ENCODE data around the gene MRS2.
"Not testable (repeated sequence)": the region's sequence is repeated elsewhere in the genome, so short reads cannot be mapped to it uniquely, and the experiment has no call there.

MRS2 gene

DNA sequence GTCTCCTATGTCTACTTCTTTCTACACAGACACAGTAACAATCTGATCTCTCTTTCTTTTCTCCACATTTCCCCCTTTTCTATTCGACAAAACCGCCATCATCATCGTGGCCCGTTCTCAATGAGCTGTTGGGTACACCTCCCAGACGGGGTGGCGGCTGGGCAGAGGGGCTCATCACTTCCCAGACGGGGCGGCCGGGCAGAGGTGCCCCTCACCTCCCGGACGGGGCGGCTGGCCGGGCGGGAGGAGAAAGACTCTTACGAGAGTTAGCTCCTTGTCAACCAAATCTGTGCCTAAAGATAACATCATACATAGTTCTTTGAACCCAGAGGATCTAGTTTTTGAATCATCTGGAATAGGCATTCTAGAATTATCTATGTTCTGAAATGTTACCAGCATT lies 11.8 kb downstream of the MRS2 start:
- not testable (repeated sequence) for H3K9me3 ChIP-seq (ENCODE audit: control insufficient read depth, insufficient read depth, low read length); H3K27me3 ChIP-seq (ENCODE audit: control insufficient read depth, insufficient read depth, low read length); H3K9ac ChIP-seq (ENCODE audit: low read depth, low read length); H3K4me3 ChIP-seq (ENCODE audit: low read depth, low read length); H3K4me1 ChIP-seq (ENCODE audit: control insufficient read depth, insufficient read depth, low read length)
- H3K36me3 ChIP-seq (ENCODE audit: control insufficient read depth, insufficient read depth, low read length) = peaks cover 39% of the 10 kb centered on the region

DNA sequence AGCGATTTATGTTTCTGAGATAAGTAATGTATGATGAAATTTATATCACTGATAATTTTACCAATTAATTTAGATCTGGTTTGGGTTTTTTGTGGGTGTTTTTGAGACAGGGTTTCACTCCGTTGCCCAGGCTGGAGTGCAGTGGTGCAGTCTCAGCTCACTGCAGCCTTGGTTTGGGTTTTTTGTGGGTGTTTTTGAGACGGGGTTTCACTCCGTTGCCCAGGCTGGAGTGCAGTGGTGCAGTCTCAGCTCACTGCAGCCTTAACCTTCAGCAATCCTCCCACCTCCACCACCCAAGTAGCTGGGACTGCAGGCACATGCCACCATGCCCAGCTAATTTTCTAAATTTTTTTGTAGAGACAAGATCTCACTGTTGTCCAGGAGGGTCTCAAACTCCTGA lies 13.0 kb downstream of the MRS2 start:
- Histone ChIP-seq H3K9ac (ENCODE audit: low read depth, low read length) (no peak overlapping the region), H3K4me1 (ENCODE audit: control insufficient read depth, insufficient read depth, low read length) (no peaks in the 10 kb centered on the region), H3K36me3 (ENCODE audit: control insufficient read depth, insufficient read depth, low read length) (peaks cover 50% of the 10 kb centered on the region), H3K27me3 (ENCODE audit: control insufficient read depth, insufficient read depth, low read length) (no peaks in the 10 kb centered on the region), H3K4me3 (ENCODE audit: low read depth, low read length) (no peak overlapping the region), H3K9me3 (ENCODE audit: control insufficient read depth, insufficient read depth, low read length) (no peaks in the 10 kb centered on the region)

- H3K9ac ChIP-seq (ENCODE audit: low read depth, low read length) = no peak overlapping the region
- H3K27me3 ChIP-seq (ENCODE audit: control insufficient read depth, insufficient read depth, low read length) = no peaks in the 10 kb centered on the region
- peaks cover 61% of the 10 kb centered on the region for H3K36me3 ChIP-seq (ENCODE audit: control insufficient read depth, insufficient read depth, low read length)
Measured at GRCh38 chr6:24419526-24419925, 16.8 kb downstream of the MRS2 start.

DNA sequence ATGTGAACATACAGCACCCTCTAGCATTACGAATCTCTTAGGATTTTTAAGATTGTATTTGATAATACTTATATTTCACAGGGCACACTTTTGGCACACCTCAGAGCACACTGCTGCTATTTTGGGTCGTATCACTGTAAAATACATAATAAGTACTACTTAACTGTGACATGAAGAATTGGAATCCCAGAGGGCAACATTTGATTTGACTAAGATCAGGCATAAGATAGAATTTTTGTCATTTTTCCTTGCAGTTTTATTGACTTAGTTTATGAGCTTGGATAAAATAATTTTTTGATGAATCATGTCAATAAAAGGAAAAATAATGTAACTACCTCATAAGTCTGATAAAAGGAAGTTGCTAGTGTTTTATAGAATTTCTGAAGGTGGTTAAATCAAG lies 22.4 kb downstream of the MRS2 start:
- no peaks in the 10 kb centered on the region for H3K4me1 ChIP-seq (ENCODE audit: control insufficient read depth, insufficient read depth, low read length)
- H3K9me3 ChIP-seq (ENCODE audit: control insufficient read depth, insufficient read depth, low read length) = no peaks in the 10 kb centered on the region
- H3K9ac ChIP-seq (ENCODE audit: low read depth, low read length) = no peak overlapping the region
- H3K27me3 ChIP-seq (ENCODE audit: control insufficient read depth, insufficient read depth, low read length) = no peaks in the 10 kb centered on the region
- H3K4me3 ChIP-seq (ENCODE audit: low read depth, low read length) = no peak overlapping the region
- peaks cover 36% of the 10 kb centered on the region for H3K36me3 ChIP-seq (ENCODE audit: control insufficient read depth, insufficient read depth, low read length)

More at GRCh38 chr6:24419526-24419925, 16.8 kb downstream of the MRS2 start:
- Histone ChIP-seq H3K9me3 (ENCODE audit: control insufficient read depth, insufficient read depth, low read length) (no peaks in the 10 kb centered on the region), H3K4me1 (ENCODE audit: control insufficient read depth, insufficient read depth, low read length) (no peaks in the 10 kb centered on the region), H3K4me3 (ENCODE audit: low read depth, low read length) (no peak overlapping the region)

DNA sequence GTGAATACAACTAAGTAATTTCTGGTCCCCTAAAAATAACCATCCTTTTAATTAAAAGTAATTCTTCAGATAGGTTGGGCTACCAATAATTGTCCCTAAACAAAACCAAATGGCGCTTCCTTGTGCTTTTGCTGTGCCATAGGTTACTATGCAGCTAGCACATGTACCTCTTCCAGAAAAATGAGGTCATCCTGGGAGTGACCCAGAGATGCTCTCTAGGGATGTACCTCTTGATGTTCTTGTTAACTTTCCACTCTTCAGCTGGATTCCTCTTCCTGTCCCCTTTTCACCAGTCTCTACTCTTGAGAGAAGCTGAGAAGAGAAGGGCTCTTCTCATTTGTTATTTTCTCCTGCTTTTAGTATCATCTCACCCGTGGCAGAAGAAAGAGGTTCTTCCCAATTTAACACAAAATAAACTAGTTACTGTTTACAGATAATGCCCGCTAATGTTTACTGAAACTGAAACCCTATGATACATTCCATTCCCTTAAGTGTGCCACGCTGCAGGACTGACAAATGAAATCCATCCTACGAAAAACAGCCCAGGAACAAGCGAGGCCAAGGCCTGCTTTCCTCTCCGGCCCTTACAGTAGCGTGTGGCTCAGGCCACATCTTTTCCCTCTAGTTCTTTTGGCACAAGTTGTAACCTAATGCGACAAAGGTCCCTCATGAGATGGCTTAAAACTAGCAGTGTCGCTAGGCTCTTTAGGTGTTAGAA lies 24.2 kb downstream of the MRS2 start:
- peaks cover 23% of the 10 kb centered on the region for H3K36me3 ChIP-seq (ENCODE audit: control insufficient read depth, insufficient read depth, low read length)
- H3K4me3 ChIP-seq (ENCODE audit: low read depth, low read length) = no peak overlapping the region
- no peaks in the 10 kb centered on the region for H3K27me3 ChIP-seq (ENCODE audit: control insufficient read depth, insufficient read depth, low read length)
- no peak overlapping the region for H3K9ac ChIP-seq (ENCODE audit: low read depth, low read length)
- H3K4me1 ChIP-seq (ENCODE audit: control insufficient read depth, insufficient read depth, low read length) = no peaks in the 10 kb centered on the region
- no peaks in the 10 kb centered on the region for H3K9me3 ChIP-seq (ENCODE audit: control insufficient read depth, insufficient read depth, low read length)

DNA sequence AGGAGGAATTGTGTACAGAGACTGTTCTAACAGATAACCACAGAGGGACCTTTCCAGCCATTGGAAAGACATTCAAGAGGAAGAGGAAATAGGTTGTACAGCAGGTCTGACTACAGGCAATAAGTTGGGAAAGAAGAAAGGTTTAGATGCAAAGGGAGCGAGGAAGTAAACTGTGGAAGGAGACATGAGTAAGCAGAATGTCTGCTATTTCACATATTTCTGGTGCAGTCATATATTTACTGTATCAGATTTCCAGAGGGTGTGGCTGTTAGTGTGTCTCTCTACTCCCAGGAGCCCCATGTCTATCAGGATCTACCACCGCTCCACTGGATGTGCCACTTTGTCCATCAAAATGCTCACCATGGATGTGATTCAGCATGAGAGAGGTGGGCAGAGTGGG lies 25.9 kb downstream of the MRS2 start:
- Histone ChIP-seq H3K27me3 (ENCODE audit: control insufficient read depth, insufficient read depth, low read length) (no peaks in the 10 kb centered on the region), H3K4me1 (ENCODE audit: control insufficient read depth, insufficient read depth, low read length) (no peaks in the 10 kb centered on the region), H3K9ac (ENCODE audit: low read depth, low read length) (no peak overlapping the region), H3K4me3 (ENCODE audit: low read depth, low read length) (no peak overlapping the region), H3K36me3 (ENCODE audit: control insufficient read depth, insufficient read depth, low read length) (peaks cover 7% of the 10 kb centered on the region), H3K9me3 (ENCODE audit: control insufficient read depth, insufficient read depth, low read length) (no peaks in the 10 kb centered on the region)

- Histone ChIP-seq H3K36me3 (ENCODE audit: control insufficient read depth, insufficient read depth, low read length) (peaks cover 6% of the 10 kb centered on the region), H3K9ac (ENCODE audit: low read depth, low read length) (no peak overlapping the region), H3K4me1 (ENCODE audit: control insufficient read depth, insufficient read depth, low read length) (no peaks in the 10 kb centered on the region), H3K9me3 (ENCODE audit: control insufficient read depth, insufficient read depth, low read length) (no peaks in the 10 kb centered on the region), H3K4me3 (ENCODE audit: low read depth, low read length) (no peak overlapping the region), H3K27me3 (ENCODE audit: control insufficient read depth, insufficient read depth, low read length) (no peaks in the 10 kb centered on the region)
Measured at GRCh38 chr6:24429146-24429545, 26.4 kb downstream of the MRS2 start.

GRCh38 chr6:24430086-24430485 lies 27.4 kb downstream of the MRS2 start:
- Histone ChIP-seq H3K9ac (ENCODE audit: low read depth, low read length) (no peak overlapping the region), H3K4me1 (ENCODE audit: control insufficient read depth, insufficient read depth, low read length) (no peaks in the 10 kb centered on the region), H3K27me3 (ENCODE audit: control insufficient read depth, insufficient read depth, low read length) (no peaks in the 10 kb centered on the region), H3K36me3 (ENCODE audit: control insufficient read depth, insufficient read depth, low read length) (no peaks in the 10 kb centered on the region), H3K4me3 (ENCODE audit: low read depth, low read length) (no peak overlapping the region), H3K9me3 (ENCODE audit: control insufficient read depth, insufficient read depth, low read length) (no peaks in the 10 kb centered on the region)

DNA sequence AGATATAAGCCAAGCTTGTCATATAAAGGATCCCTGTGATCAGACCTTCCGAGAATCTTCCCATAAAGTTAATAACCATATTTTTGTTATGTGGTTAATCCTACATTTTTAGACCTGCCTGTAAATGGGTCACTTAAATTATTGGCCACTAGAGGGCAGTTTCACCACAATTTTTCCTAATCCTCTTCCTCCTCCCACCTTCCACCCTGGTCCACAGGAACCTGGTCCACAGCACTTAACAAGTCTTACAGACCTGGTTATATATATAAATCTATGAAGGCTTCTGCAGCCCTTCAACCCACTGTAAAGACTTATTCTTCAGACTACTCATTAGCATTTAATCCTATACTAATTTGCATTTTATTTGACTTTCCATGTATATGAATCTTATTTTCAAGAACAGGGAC lies 28.3 kb downstream of the MRS2 start:
- no peak overlapping the region for H3K9ac ChIP-seq (ENCODE audit: low read depth, low read length)
- no peaks in the 10 kb centered on the region for H3K36me3 ChIP-seq (ENCODE audit: control insufficient read depth, insufficient read depth, low read length)
- H3K27me3 ChIP-seq (ENCODE audit: control insufficient read depth, insufficient read depth, low read length) = no peaks in the 10 kb centered on the region
- H3K4me3 ChIP-seq (ENCODE audit: low read depth, low read length) = no peak overlapping the region
- no peaks in the 10 kb centered on the region for H3K9me3 ChIP-seq (ENCODE audit: control insufficient read depth, insufficient read depth, low read length)
- no peaks in the 10 kb centered on the region for H3K4me1 ChIP-seq (ENCODE audit: control insufficient read depth, insufficient read depth, low read length)

GRCh38 chr6:24432611-24433010 lies 29.9 kb downstream of the MRS2 start:
- no peak overlapping the region for H3K4me3 ChIP-seq (ENCODE audit: low read depth, low read length)
- no peaks in the 10 kb centered on the region for H3K4me1 ChIP-seq (ENCODE audit: control insufficient read depth, insufficient read depth, low read length)
- no peaks in the 10 kb centered on the region for H3K36me3 ChIP-seq (ENCODE audit: control insufficient read depth, insufficient read depth, low read length)
- H3K9me3 ChIP-seq (ENCODE audit: control insufficient read depth, insufficient read depth, low read length) = no peaks in the 10 kb centered on the region
- H3K27me3 ChIP-seq (ENCODE audit: control insufficient read depth, insufficient read depth, low read length) = no peaks in the 10 kb centered on the region
- no peak overlapping the region for H3K9ac ChIP-seq (ENCODE audit: low read depth, low read length)

GRCh38 chr6:24436979-24437378 lies 34.2 kb downstream of the MRS2 start:
- Histone ChIP-seq H3K27me3 (ENCODE audit: control insufficient read depth, insufficient read depth, low read length) (no peaks in the 10 kb centered on the region), H3K4me3 (ENCODE audit: low read depth, low read length) (no peak overlapping the region), H3K9me3 (ENCODE audit: control insufficient read depth, insufficient read depth, low read length) (no peaks in the 10 kb centered on the region), H3K36me3 (ENCODE audit: control insufficient read depth, insufficient read depth, low read length) (no peaks in the 10 kb centered on the region), H3K9ac (ENCODE audit: low read depth, low read length) (no peak overlapping the region), H3K4me1 (ENCODE audit: control insufficient read depth, insufficient read depth, low read length) (no peaks in the 10 kb centered on the region)

GRCh38 chr6:24439858-24440539 lies 37.3 kb downstream of the MRS2 start:
- Histone ChIP-seq H3K36me3 (ENCODE audit: control insufficient read depth, insufficient read depth, low read length) (no peaks in the 10 kb centered on the region), H3K9me3 (ENCODE audit: control insufficient read depth, insufficient read depth, low read length) (no peaks in the 10 kb centered on the region), H3K9ac (ENCODE audit: low read depth, low read length) (no peak overlapping the region), H3K4me1 (ENCODE audit: control insufficient read depth, insufficient read depth, low read length) (no peaks in the 10 kb centered on the region), H3K27me3 (ENCODE audit: control insufficient read depth, insufficient read depth, low read length) (no peaks in the 10 kb centered on the region), H3K4me3 (ENCODE audit: low read depth, low read length) (no peak overlapping the region)
